ENCODE data around the gene COPG2. TPM values are rescaled to one million over a fixed set of nuclear protein-coding genes. Genes with fewer than 3 reads are reported as not detected.

COPG2 gene
- total RNA-seq, 1 experiment from 2014 or later = 50.9 TPM

- ChIA-PET POLR2A (no interaction called here), CTCF (no interaction called here)
- TF ChIP-seq ATF2 (CRISPR knock-in tag; IDR thresholded peaks at IDR 0.05; ENCODE audit: borderline replicate concordance, low read depth) = no peak
- TF ChIP-seq ZNF396 (CRISPR knock-in tag; IDR thresholded peaks at IDR 0.05; ENCODE audit: borderline replicate concordance) = no peak
- TF ChIP-seq HMGXB4 (CRISPR knock-in tag; IDR thresholded peaks at IDR 0.05) = no peak
- TF ChIP-seq TEAD4 (CRISPR knock-in tag; IDR thresholded peaks at IDR 0.05) = no peak
- no peak for TF ChIP-seq HMGA2 (CRISPR knock-in tag; IDR thresholded peaks at IDR 0.05)
- TF ChIP-seq ATF6 (CRISPR knock-in tag; IDR thresholded peaks at IDR 0.05) = no peak
- TF ChIP-seq TCF7 (CRISPR knock-in tag; IDR thresholded peaks at IDR 0.05; ENCODE audit: low read depth) = no peak
- TF ChIP-seq MLX (CRISPR knock-in tag; IDR thresholded peaks at IDR 0.05) = no peak
- TF ChIP-seq ZBTB43 (CRISPR knock-in tag; IDR thresholded peaks at IDR 0.05) = no peak
- TF ChIP-seq ZNF416 (CRISPR knock-in tag; IDR thresholded peaks at IDR 0.05) = no peak
- TF ChIP-seq KAT7 (CRISPR knock-in tag; IDR thresholded peaks at IDR 0.05; ENCODE audit: borderline replicate concordance) = no peak
- no peak for TF ChIP-seq NR1H2 (CRISPR knock-in tag; IDR thresholded peaks at IDR 0.05)
- no peak for TF ChIP-seq SMAD3 (CRISPR knock-in tag; IDR thresholded peaks at IDR 0.05; ENCODE audit: borderline replicate concordance)
- TF ChIP-seq JUN (CRISPR knock-in tag; IDR thresholded peaks at IDR 0.05) = no peak
- TF ChIP-seq NR3C1 (CRISPR knock-in tag; conservative IDR thresholded peaks at IDR 0.05; ENCODE audit: low read depth) = no peak
- no peaks in the 10 kb centered on the region for H3K9me3 Mint-ChIP-seq
- peaks cover 12% of the 10 kb centered on the region for H3K4me1 Mint-ChIP-seq
- DNase-seq (ENCODE audit: low spot score) = no peak
- no peaks in the 10 kb centered on the region for H3K36me3 Mint-ChIP-seq
- ATAC-seq = no peak
- H3K4me3 Mint-ChIP-seq = no peak overlapping the region
- peaks cover 14% of the 10 kb centered on the region for H3K27me3 Mint-ChIP-seq (ENCODE audit: low read depth)
- H3K27ac Mint-ChIP-seq = no peak overlapping the region
These were observed 5.9 kb upstream of the COPG2 start for GRCh38 chr7:130674456-130674855.

- CTCF ChIA-PET = no interaction called here
- Mint-ChIP-seq H3K4me1 (peaks cover 17% of the 10 kb centered on the region), H3K9me3 (no peaks in the 10 kb centered on the region), H3K4me3 (no peak overlapping the region), H3K36me3 (no peaks in the 10 kb centered on the region), H3K27ac (no peak overlapping the region), H3K27me3 (ENCODE audit: low read depth) (peaks cover 20% of the 10 kb centered on the region)
- DNase-seq (ENCODE audit: low spot score) (no peak), ATAC-seq (no peak)
- POLR2A ChIA-PET = no interaction called here
- TF ChIP-seq IRF2 (CRISPR knock-in tag; IDR thresholded peaks at IDR 0.05; ENCODE audit: borderline replicate concordance, low read depth) (no peak), ESRRA (CRISPR knock-in tag; IDR thresholded peaks at IDR 0.05; ENCODE audit: borderline replicate concordance) (no peak), ZNF263 (CRISPR knock-in tag; IDR thresholded peaks at IDR 0.05; ENCODE audit: low read depth) (no peak), CREB1 (CRISPR knock-in tag; IDR thresholded peaks at IDR 0.05) (no peak), TEAD4 (CRISPR knock-in tag; IDR thresholded peaks at IDR 0.05) (no peak)
These were observed 4.5 kb upstream of the COPG2 start for GRCh38 chr7:130673066-130673465.
